C4-2B (cell line): ENCODE measurements around the gene ACP2.

Experiments
- H3K27ac ChIP-seq: fragments of 450-650 bp; 2 replicates; pipeline ENCODE4 v1.5.1; 2017
- CTCF ChIP-seq: fragments of 450-650 bp; conservative IDR thresholded peaks from 2 replicates; pipeline ENCODE4 v1.5.1; 2017; ENCODE audit warnings: mild to moderate bottlenecking
- ZFX ChIP-seq: fragments of 450-650 bp; IDR thresholded peaks from 2 replicates; pipeline ENCODE4 v1.6.1; 2017

The ACP2 gene

GRCh38 chr11:47282462-47282861 is 33.8 kb upstream of the ACP2 start:
- TF ChIP-seq CTCF: no peak
- TF ChIP-seq ZFX: no peak
- no peak overlapping the region for H3K27ac ChIP-seq

- H3K27ac ChIP-seq: no peak overlapping the region
- no peak for TF ChIP-seq CTCF
- no peak for TF ChIP-seq ZFX
These were observed 32.2 kb upstream of the ACP2 start for GRCh38 chr11:47280860-47281259.

GRCh38 chr11:47280099-47280498 is 31.5 kb upstream of the ACP2 start:
- H3K27ac ChIP-seq: no peak overlapping the region
- no peak for TF ChIP-seq CTCF
- TF ChIP-seq ZFX: no peak

GRCh38 chr11:47278769-47279168 is 30.2 kb upstream of the ACP2 start:
- TF ChIP-seq CTCF (no peak), ZFX (no peak)
- H3K27ac ChIP-seq: no peak overlapping the region

GRCh38 chr11:47278058-47278457 is 29.4 kb upstream of the ACP2 start:
- no peak overlapping the region for H3K27ac ChIP-seq
- TF ChIP-seq ZFX (no peak), CTCF (no peak)

GRCh38 chr11:47276923-47277322 is 28.3 kb upstream of the ACP2 start:
- no peak for TF ChIP-seq ZFX
- no peak for TF ChIP-seq CTCF
- no peak overlapping the region for H3K27ac ChIP-seq

- TF ChIP-seq CTCF (no peak), ZFX (no peak)
These were observed 26.1 kb upstream of the ACP2 start for GRCh38 chr11:47274495-47275235.

More at GRCh38 chr11:47274495-47275235, 26.1 kb upstream of the ACP2 start:
- no peak overlapping the region for H3K27ac ChIP-seq
